Measurements from ENCODE around the gene AFG3L2. TPM values are rescaled to one million over a fixed set of nuclear protein-coding genes. Genes with fewer than 3 reads are reported as not detected.

AFG3L2 gene
- total RNA-seq, 1 donor from 2014 or later, result 35.2 TPM

GRCh38 chr18:12361770-12362378, 15.2 kb downstream of the AFG3L2 start:
- peak; percentile 68 for DNase-seq (ENCODE audit: low spot score)

DNA sequence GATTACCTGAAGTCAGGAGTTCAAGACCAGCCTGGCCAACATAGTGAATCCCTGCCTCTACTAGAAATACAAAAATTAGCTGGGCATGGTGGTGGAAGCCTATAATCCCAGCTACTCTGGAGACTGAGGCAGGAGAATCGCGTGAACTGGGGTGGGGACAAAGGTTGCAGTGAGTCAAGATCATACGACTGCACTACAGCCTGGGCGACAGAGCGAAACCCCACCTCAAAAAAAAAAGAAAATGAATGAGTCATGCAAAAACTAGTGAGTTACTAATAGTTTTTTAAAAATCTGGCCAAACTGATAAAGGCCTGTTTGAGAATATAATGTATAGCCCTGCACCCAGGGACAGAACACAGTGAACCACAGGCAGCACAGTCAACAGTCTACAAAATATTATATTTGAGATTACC, 17.5 kb downstream of the AFG3L2 start:
- no peak for DNase-seq (ENCODE audit: low spot score)

GRCh38 chr18:12352188-12352587, 24.8 kb downstream of the AFG3L2 start:
- no peak for DNase-seq (ENCODE audit: low spot score)

DNA sequence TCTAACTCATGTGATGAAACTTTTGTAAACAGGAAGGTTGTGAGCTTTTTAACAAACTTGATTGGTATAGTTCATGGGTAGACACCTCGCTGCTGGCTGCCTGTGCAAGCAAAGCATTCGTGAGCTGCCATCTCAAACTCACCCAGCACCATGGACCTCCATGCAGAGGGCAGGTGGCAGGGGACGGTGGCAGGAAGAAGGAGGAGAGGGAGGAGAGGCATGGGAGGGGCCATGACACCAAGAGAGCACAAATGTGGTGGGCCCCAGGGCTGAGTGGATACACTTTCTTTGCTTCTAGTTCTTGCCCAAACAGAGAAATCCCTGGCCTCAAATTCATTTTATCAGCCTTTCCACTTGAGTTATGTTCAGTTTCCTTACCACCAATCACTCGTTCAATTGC, 29.1 kb downstream of the AFG3L2 start:
- no peak for DNase-seq (ENCODE audit: low spot score)

GRCh38 chr18:12346240-12346565, 30.8 kb downstream of the AFG3L2 start:
- no peak for DNase-seq (ENCODE audit: low spot score)

DNA sequence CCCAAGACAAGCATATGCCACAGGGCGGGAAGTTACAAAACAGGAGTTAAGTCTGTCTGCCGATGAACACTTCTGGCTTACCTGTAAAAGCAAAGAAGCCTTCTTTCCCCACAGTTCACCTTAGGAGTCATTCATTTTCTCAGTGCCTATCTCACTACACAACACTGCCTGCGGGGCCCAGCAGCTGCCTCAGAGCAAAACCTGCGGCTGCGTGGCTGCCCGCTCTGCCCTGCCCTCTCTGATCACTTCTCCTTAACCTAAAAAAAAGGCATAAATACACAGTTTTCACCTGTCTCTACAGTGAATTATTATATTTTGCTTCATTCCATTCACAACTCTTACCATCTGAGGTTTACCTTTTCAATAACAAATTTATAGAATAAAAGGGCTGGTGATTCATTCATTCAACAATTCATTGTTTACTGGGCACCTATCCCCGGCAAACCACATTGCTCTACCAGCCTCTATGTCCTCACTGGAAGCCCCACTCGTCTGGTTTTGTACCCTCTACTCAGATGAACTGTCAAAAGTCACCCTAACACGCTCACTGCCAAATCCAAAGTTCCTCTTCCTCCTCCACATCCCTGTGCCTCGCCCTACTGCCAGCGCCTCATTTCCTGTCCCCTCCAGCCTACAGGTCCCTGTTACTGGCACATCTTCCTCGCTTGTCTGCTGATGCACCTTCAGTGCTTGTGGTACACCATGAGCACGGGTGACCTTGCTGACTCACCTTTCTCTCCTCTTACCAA, 31.4 kb downstream of the AFG3L2 start:
- DNase-seq (ENCODE audit: low spot score), result no peak

DNA sequence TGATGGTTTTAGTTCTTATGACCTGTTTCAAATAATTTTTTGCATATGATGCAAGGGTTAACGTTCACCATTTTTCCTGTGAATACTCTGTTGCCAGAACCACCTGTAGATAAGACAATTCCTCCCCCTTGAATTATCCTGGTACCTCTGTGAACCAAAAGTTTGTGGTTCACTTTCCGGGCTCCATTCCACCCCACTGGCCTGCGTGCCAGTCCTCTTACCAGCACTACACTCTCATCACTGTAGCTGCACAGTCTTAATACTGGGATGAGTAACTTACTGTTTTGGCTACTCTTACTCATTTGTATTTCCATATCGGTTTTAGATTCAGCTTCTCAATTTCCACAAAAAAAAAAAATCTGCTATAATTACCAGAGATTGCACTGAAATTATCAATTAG, 34.4 kb downstream of the AFG3L2 start:
- no peak for DNase-seq (ENCODE audit: low spot score)

GRCh38 chr18:12340945-12341660, 35.9 kb downstream of the AFG3L2 start:
- no peak for DNase-seq (ENCODE audit: low spot score)

GRCh38 chr18:12338382-12338781, 38.6 kb downstream of the AFG3L2 start:
- no peak for DNase-seq (ENCODE audit: low spot score)

- no peak for DNase-seq (ENCODE audit: low spot score)
Observed at GRCh38 chr18:12336887-12337286, 40.1 kb downstream of the AFG3L2 start.

- no peak for DNase-seq (ENCODE audit: low spot score)
Observed at GRCh38 chr18:12336171-12336613, 40.8 kb downstream of the AFG3L2 start.

DNA sequence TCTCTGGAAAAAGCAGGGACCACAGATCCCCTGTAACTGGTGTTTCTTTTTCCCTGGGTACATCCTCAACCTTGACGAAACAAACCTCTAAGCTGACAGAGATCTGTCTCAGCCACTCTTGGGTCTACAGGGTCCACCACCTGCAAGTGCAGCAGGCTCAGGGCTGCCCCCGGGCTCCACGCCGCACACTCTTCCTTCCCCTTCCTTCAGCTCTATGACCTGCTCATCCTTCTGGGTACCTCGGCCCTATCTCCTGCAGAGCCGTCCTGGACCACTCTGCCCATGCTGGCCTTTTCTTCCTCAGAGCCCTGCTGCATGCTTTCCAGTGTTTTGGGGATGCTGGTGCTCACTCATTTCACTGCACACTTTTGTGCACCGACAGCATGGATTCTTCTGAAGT, 41.5 kb downstream of the AFG3L2 start:
- DNase-seq (ENCODE audit: low spot score), result no peak

GRCh38 chr18:12334863-12335262, 42.2 kb downstream of the AFG3L2 start:
- DNase-seq (ENCODE audit: low spot score), result no peak

DNA sequence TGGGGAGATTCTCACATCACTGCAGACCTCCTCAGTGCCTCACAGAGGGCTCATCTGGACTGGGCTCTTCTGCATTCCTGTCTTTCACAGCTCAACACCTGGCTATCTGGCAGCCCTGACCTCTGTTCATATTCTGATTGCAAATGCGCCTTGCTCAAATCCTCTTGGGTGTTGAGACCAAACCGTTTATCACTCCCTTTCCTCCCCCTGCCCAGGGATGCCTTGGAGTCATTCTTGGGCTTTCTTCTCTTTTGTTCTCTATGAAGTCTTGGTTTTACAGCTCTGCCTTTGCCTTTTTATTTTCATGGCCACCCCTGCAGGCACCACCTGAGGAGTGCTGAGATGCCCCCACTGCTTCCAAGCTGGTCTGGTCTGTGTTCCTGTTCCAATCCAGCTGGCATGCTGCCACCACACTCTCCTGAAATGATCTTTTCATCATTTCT, 42.6 kb downstream of the AFG3L2 start:
- DNase-seq (ENCODE audit: low spot score), result no peak

GRCh38 chr18:12333506-12334290, 43.3 kb downstream of the AFG3L2 start:
- DNase-seq (ENCODE audit: low spot score), result no peak

- no peak for DNase-seq (ENCODE audit: low spot score)
Observed at GRCh38 chr18:12330766-12331165, 46.3 kb downstream of the AFG3L2 start.

GRCh38 chr18:12329125-12329698, 47.8 kb downstream of the AFG3L2 start:
- no peak for DNase-seq (ENCODE audit: low spot score)

GRCh38 chr18:12328179-12328823, 48.7 kb downstream of the AFG3L2 start:
- no peak for DNase-seq (ENCODE audit: low spot score)

GRCh38 chr18:12327510-12328178, 49.4 kb downstream of the AFG3L2 start:
- peak; percentile 43 for DNase-seq (ENCODE audit: low spot score)

GRCh38 chr18:12326711-12327460, 50.1 kb downstream of the AFG3L2 start:
- DNase-seq (ENCODE audit: low spot score), result no peak

Data from umbilical cord (tissue), 2 donors.